NCI-H345 treated with DMSO at 0.1 percent for 48 hours (cell line): ENCODE measurements around the gene TMEM119.

Experiments used
- DNase-seq: peaks from one replicate; lab custom pipeline; 2025; ENCODE audit not compliant: unreplicated experiment; lab: John Stamatoyannopoulos, UW

The TMEM119 gene, protein sequence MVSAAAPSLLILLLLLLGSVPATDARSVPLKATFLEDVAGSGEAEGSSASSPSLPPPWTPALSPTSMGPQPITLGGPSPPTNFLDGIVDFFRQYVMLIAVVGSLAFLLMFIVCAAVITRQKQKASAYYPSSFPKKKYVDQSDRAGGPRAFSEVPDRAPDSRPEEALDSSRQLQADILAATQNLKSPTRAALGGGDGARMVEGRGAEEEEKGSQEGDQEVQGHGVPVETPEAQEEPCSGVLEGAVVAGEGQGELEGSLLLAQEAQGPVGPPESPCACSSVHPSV

DNA sequence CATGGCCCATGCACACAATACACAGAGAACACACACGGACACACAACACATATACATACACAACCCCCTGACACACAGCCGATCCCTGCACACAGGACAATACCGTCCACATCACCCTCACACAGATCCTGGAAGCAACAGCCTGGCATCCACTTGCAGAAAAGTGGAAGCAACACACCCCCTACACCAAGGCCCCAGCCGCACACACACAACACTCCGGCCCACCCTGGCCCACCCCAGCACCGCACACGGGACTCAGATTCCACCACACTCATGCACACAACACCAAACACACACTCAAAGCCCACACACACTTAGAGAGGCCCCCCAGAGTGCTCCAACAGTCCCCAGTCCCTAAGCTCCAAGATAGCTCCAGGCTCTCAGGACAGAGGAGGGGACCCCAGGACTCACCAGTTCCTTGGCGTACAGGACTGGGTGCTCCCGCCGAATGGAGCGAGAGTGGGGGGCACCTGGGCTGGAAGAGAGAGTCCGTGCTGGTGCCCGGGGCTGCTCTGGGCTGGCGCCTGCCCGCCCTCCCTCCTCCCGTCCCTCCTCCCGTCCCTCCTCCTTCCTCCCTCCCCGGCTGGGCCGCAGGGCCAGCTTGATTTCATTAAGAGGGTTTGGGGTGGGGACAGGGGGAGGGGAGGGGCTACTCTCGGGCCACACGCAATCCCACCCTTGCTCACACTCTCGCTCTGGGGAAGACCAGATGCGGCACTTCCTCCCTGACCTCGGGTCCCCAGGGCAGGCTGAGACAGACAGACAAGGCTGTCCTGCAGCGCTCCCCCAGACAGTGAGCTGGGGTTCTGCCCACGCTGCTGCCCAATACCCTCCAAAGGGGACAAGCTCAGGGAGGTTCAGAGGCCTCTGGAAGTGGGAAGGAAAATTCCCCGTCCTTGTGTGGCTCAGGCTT, at the start of gene TMEM119:
Gene TMEM119 (minus strand): TSS at position 526 of the 913 bp plus-strand sequence. CDS start 5,701 bp downstream, outside the sequence.
- no peak for DNase-seq

DNA sequence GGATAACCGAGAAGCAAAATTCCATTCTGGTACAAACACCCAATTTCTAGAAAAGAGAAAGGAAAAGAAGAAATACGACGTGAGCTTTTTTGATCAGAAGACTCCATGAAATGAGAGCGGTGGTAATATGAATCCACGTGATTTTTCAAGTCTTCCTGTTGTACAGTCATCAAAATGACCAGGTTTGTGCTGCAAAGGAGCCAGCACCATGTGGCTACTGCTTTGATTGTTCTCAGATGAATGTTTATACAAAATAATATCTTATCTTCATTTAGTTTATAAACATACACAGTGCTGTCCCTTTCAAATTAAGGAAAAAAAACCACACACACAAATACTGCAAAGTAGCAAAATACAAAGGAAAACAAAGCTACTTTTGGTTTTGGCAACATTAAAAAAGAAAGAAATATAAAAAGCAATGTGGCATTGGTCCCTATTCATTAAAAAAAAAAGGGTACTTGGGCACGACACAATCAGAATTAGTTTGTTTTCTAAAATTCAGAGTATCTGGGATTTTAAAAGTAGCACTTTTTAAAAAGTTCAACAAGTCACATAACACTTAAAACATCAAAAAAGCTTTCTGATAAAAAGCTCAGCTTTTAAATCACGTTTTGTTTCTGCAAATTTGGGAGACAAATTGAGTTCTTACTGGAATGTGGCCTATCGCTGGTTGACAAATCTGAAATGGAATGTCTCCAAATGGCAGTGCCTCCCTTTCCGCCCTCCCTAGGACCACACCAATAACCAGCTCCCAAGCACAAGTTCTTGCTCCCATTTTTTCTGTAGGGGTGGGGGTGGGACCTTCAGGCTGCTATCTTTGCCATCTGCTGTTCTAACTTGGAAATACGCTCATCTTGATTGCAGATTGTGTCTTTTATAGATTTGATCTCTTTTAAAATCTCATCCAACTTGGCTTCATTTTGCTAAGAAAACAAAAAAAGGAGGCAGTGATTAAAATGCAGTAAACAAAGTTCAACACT, 49.0 kb upstream of the TMEM119 start:
- DNase-seq, result no peak

DNA sequence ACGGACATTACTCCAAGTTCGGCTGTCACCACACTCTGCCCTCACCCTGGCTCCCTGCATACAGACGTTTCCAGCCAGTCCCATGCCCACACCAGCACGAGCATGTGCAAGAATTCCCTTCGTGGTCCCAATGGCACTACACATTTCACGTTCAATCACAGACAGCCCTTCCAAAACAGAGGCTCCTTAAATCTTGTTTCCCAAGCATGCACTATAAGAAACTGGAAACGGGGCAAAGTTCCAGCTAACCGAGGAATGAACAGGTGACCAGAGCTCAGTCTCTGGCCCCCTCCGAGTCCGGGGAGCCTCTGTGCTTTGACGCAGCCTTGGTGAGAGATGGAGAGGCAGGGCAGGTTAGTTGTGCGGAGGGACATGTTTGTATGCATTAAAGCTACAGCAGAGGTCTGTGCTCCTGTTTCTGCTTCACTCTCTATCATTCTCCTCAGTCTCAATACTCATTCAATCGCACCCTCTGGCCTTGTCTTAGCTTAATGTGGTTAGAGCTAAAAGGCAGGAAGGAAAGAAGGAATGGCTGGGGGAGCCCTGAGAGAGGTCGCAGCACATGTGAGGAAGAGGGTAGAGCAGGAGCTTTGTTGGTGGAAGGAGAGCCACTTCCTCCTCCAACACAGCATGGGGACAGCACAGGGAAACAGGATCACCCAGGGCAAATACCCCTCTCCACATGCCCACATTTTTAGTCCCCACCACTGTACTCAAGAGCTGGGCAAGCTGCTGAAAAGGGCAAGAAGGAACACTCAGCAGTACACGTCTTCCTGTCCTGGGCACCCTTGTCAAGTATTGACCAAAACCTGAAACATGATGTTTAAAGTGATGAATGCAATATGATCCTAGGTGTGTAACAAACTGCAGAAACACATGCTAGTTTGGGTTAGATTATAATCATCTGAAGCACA, 48.1 kb upstream of the TMEM119 start:
- DNase-seq, result no peak

DNA sequence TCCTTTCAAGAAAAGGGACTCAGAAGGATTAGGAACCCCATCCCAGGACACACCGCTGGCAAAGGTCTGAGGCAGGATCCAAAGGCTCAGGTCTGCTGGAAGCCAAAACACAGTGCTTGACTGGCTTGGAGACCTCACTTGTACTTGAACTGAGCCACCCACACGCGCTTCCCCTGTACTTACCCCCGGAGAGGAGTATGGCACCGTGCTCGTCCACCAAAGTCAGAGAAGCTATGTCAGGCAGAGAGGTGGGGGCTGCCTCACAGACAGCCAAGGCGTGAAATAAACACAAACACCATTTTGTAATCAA, 46.9 kb upstream of the TMEM119 start:
- DNase-seq, result no peak

DNA sequence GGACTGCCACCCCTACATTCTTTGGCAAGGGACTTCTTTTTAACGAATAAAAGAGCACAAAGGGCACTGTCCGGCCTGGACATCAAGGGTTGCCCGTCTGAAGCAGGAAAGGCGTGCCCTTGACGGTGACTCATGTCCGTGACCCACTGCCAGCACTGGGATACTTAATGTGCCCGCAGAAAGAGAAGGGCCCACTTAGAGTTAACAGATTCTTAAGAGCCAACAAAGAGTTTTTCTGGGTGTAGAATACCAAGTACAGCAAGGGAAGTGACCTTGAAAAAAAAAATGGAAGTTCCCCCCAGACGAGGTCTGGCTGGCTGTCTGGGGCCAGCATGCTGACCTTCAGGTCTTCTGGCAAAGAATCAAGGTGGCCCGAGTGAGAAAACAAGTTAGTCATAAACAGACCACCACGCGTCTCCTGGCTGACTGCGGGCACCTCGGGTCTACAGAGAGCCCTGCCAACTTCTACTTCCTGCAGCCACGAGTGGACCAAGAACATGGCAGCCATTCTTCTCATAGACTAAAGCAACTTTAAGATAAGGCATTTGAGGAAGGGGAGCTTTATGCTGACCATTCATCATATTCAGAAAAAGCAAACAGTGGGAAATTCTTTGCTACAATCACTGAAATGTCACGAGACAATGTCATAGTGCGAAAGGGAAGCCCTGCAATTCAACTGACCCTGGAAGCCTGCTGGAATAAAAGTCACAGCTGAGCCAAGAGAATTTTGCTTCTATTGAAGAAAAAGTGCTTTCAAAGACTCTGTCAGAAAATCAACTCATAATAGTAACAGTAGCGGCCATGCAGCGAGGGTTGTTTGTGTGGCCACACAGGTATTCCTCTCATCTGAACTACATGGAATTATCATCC, 46.3 kb upstream of the TMEM119 start:
- DNase-seq, result no peak

DNA sequence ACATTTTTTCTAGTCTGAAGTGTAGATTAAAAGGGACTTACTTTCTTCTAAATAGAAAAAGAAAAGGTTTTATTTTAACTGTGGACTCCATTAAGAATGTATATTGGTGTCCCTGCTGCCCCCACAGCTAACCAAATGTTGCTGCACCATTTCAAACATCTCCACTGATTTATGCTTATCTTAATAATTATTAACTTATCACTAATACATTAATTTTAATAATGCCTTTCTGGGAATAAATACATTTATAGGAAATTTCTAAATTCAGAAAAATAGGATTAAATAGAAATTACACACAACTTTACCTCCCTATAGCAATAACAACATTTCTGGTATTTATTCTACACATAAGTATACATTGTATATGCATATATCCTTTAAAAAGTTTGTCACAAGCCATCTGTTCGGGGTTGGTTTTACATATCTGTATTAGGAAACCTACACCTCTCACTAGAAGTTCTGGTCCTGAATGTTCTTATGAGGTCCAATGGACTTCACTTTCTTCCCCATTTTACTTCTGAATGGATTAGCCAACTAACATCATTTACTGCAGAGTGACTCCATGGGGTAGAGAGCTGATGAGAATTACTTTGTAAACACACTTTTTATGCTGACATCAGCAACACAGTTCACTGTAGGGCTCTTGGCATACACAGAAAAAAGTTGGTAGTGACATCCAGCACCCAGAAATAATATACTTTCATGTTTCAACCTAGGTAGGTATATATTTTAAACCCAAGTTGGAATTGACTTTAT, 45.2 kb upstream of the TMEM119 start:
- no peak for DNase-seq

DNA sequence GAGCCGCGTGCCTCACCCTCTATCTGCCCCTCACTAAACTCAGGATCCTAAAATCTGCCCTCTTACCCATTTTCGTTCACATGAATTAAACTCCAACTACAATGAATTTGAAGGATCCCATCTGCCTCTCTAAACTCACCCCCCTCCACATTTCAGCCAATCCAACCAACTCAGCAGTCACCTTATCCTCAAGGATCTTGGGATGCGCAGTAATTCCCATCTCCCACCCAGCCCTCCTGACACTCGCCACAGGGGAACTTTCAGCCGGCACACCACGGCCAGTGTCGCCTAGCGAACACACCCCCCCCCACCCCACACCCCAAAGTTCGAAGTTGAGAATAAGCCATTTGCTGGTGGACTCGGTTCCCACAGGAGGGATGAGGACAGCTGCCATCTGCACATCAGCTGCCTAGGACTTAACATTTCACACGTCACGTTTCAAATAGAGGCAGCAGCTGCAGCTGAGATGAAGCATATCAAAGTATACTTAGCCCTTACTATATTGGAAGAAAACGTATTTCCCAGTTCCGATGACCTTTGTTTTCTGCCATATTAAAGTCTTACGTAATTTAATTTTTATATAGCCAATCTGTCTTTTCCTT, 44.5 kb upstream of the TMEM119 start:
- DNase-seq, result peak; percentile 79

DNA sequence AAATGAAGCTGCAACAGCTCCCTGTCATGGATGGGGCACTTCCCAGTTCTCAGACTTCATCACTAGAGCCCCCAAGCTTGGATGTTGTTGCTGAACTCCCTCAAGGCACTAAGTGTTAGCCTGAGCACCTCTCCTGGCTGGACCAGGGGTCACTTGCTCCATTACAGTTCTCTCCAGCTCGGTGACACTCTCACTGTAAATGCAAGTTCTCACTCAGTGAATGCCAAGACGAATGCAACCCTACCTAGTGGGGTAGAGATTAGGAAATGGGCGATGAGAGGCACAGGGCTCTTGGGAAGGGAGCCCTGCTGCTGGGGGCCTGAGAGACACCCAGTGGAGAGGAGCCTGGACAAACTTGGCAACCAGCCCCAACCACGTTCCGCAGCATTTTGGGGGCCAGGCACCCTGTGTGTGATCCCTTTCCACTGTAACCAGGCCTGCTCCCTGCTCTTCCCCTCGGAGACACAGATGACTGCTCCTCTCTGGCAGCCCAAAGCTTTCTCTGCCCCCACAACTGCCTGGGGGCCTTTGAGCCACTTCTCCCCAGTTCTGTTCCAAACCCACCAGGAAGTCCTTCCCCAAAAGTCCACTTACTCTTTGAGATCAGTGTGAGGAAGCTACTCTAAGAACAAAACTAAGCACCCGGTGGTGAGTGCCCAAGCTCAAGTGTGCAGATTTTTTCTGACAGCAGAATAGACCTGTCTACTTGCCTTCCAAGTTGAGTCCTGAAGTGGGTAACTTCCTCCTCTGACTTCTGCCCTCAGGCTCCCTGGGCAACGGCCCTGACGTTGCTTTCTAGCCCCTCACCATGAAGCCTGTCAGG, 43.8 kb upstream of the TMEM119 start:
- DNase-seq, result peak; percentile 30

DNA sequence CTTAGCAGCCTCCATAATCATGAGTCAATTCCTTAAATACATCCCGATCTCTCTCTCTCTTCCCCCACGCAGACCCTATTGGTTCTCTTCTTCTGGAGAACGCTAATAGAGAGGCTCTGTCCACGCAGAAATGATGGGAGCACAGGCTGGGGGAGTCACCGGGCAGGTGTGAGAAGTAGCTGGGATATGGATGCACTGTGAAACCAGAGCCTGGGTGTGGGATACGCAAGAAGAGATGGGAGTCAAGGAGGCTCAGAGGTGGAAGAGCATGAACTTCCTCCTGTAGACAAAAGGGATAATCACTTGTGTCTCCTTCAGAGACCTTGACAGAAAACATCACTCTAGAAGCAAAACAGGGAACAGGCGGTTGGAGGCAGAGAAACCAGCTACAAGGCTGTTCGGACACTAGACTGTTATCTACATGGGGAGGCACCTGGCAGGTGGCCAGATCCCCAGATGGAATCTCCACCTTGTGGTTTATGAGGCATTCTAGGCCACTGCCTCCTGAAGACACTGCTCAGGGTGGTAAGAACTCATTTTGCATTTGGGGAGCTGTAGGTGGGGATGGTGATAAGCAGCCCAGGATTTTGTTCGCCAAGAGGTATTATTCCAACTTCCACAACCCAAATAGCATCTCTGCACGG, 43.0 kb upstream of the TMEM119 start:
- no peak for DNase-seq

DNA sequence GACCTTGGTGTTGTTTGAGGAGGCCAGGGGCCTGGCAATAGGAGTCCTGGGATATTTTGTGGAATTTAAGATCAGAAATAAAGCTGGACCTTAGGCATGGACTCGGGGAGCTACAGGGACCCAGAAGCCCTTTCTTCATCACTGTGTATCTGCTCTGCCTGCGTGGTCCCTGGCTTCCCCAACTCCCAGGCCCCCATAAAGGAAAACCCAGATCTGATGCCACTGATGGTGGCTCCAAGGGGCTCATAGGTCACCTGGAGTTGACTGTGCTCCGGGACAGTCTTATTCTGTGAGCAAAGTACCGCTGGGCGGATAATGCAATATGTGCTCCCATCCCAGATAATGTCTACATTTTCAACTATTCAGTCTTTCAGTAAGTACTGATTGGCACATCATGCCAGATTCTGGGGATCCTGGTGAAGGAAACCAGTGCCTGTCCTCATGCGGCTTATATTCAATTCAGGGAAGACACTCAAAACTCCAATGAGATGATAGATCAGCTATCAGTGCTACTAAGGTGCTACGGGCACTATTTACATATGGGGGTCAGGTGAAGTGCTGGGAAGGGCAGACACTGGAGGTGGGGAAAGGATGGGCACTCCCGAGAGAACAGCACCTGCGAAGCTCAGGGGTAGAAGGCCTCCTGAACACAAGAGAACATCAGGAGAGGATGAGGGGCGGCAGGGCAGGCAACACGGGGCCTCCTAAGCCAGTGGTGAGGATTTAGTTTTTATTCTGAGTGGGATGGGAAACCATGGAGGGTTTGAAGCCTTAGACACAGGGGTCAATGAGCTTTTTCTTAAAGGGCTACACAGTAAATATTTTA, 41.3 kb upstream of the TMEM119 start:
- DNase-seq, result no peak

DNA sequence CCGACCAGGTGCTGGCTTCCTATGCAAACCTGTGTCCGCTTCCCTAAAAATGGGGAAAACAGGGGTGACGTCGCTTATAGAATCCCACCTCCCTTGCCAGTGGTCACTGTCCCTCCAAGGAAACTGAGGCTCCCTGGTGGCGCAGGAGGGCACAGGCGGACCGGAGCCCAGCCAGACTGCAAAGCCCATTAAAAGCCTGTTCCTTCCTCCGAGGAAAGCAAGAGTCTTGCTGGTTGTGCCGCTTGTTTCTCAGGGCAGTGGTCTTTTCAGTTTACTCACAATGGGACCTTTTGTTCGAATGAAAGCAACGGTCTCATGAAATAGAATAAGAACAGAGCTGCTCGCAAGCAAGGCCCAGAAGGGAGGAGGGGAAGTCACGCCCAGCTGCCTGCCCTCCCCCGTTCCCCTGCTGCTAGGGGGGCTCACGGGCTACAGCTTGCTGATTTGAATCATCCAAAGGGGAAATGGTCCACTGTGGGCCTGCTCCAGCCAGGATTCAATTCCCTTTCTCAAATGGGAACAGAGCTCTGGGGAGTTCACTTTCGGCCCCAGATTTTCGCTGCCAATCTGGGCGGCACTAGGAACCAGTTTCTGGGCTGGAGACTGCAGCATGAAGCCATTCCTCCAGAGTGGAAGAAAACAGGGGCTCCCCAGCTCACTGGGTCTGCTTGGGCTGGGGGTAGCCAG, 40.4 kb upstream of the TMEM119 start:
- no peak for DNase-seq

DNA sequence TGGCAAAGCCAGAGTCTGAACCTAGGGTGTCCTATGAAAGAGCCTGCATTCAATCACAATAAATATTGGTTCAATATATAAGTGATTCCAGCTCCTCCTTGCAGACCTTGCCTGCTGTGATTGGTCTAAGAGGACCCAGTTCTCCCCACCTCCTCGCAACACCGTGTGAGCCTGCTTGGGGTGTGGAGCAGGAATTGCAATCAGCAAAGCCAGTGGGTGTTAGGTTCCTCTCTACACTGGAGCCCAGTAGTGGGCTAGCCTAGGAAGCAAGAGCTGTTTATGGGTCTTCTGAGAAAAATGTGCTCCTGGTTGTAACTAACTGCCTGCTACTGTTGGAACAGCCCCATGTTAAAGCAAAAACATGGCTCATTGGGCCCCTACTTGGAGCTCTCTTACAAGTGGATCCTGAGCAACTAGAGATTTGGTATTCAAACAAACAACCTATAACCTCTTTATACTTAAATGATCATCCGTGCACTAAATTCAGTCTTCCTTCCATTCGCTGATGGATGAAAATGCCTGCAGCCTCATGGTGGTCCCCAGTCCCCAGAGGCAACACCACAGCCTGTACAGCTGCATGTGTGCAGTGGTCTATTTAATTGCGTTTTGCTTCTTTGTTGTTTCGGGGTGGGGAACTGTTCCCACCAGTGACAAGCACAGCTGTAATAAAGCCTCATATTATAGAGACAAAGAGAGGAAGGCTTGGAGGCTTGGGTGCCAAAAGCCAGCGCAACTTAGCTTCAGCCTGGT, 39.5 kb upstream of the TMEM119 start:
- no peak for DNase-seq

DNA sequence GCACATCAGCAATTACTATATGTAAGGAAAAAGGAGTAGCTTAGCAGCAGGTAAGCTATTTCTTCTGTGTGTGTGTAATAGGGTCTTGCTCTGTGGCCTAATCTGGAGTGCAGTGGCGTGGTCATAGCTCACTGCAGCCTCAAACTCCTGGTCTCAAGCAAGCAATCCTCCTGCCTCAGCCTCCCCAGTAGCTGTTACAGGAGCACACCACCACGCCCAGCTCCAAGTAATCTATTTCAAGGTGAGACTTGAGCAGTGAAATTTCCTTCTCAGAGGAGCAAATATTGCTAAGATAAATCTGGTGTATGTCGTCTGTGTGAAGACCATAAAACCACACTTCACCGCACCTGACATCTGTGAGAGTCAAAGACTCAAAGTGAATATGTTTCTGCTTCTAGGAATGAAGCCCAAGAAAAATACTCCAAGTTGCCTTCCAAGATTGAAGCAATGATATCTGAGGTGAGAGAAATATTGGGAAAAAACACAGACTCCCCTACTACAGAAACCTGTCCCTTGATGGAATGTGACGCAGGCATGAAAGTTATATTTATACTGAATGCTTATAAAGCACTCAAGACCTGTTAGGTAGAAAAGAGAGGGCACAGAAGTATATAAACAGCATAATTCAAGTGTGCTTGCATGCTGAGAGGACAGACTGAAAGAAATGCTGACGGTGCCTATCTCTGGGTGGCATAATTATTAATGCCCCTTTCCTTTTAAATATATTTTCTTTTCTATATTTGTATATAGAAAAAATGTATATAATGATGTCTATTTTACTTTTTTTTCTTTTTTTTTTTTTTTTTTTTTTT, 38.3 kb upstream of the TMEM119 start:
- no peak for DNase-seq
